Measurements from ENCODE around the gene MYO6. TPM values are rescaled to one million over a fixed set of nuclear protein-coding genes. Genes with fewer than 3 reads are reported as not detected.

Gene MYO6
- total RNA-seq, 1 donor from 2014 or later: 0.44 TPM

- Mint-ChIP-seq H3K27me3 (peaks cover 42% of the 10 kb centered on the region), H3K36me3 (ENCODE audit: low read depth) (no peaks in the 10 kb centered on the region), H3K4me3 (no peak overlapping the region), H3K4me1 (no peaks in the 10 kb centered on the region), H3K27ac (no peak overlapping the region), H3K9me3 (no peaks in the 10 kb centered on the region)
- ATAC-seq (ENCODE audit: low read depth) (no peak), DNase-seq (no peak)
- ChIA-PET CTCF (no interaction called here), POLR2A (no interaction called here)
- intact Hi-C loops (cut with micrococcal nuclease): no loop called here
- TF ChIP-seq CTCF (IDR thresholded peaks at IDR 0.05): no peak
These were observed 13.0 kb downstream of the MYO6 start for GRCh38 chr6:75762063-75762462.

GRCh38 chr6:75766387-75766786 is 17.3 kb downstream of the MYO6 start:
- intact Hi-C loops (cut with micrococcal nuclease): no loop called here
- CTCF ChIA-PET: no interaction called here
- no peak overlapping the region for H3K27ac Mint-ChIP-seq
- no peaks in the 10 kb centered on the region for H3K9me3 Mint-ChIP-seq
- no peak for ATAC-seq (ENCODE audit: low read depth)
- H3K36me3 Mint-ChIP-seq (ENCODE audit: low read depth): no peaks in the 10 kb centered on the region
- no peak for TF ChIP-seq CTCF (IDR thresholded peaks at IDR 0.05)
- POLR2A ChIA-PET: no interaction called here
- no peaks in the 10 kb centered on the region for H3K4me1 Mint-ChIP-seq
- DNase-seq: no peak
- H3K27me3 Mint-ChIP-seq: peaks cover 22% of the 10 kb centered on the region
- no peak overlapping the region for H3K4me3 Mint-ChIP-seq

GRCh38 chr6:75770844-75771243 is 21.8 kb downstream of the MYO6 start:
- intact Hi-C loops (cut with micrococcal nuclease): no loop called here

GRCh38 chr6:75775219-75775618 is 26.2 kb downstream of the MYO6 start:
- no peak for ATAC-seq (ENCODE audit: low read depth)
- Mint-ChIP-seq H3K9me3 (no peaks in the 10 kb centered on the region), H3K4me3 (no peak overlapping the region), H3K27ac (no peak overlapping the region), H3K27me3 (peaks cover 2% of the 10 kb centered on the region), H3K4me1 (no peaks in the 10 kb centered on the region), H3K36me3 (ENCODE audit: low read depth) (no peaks in the 10 kb centered on the region)
- no peak for TF ChIP-seq CTCF (IDR thresholded peaks at IDR 0.05)
- intact Hi-C loops (cut with micrococcal nuclease): no loop called here
- CTCF ChIA-PET: no interaction called here
- POLR2A ChIA-PET: no interaction called here
- DNase-seq: no peak

More at GRCh38 chr6:75770844-75771243, 21.8 kb downstream of the MYO6 start:
- DNase-seq: no peak
- TF ChIP-seq CTCF (IDR thresholded peaks at IDR 0.05): no peak
- Mint-ChIP-seq H3K36me3 (ENCODE audit: low read depth) (no peaks in the 10 kb centered on the region), H3K27ac (no peak overlapping the region), H3K9me3 (no peaks in the 10 kb centered on the region), H3K27me3 (peaks cover 8% of the 10 kb centered on the region), H3K4me1 (no peaks in the 10 kb centered on the region), H3K4me3 (no peak overlapping the region)
- ATAC-seq (ENCODE audit: low read depth): no peak
- ChIA-PET POLR2A (no interaction called here), CTCF (no interaction called here)

- ChIA-PET CTCF (no interaction called here), POLR2A (no interaction called here)
- no peak for ATAC-seq (ENCODE audit: low read depth)
- intact Hi-C loops (cut with micrococcal nuclease): no loop called here
- no peaks in the 10 kb centered on the region for H3K9me3 Mint-ChIP-seq
- no peak overlapping the region for H3K27ac Mint-ChIP-seq
- no peak for TF ChIP-seq CTCF (IDR thresholded peaks at IDR 0.05)
- H3K4me1 Mint-ChIP-seq: no peaks in the 10 kb centered on the region
- H3K4me3 Mint-ChIP-seq: no peak overlapping the region
- peaks cover 3% of the 10 kb centered on the region for H3K27me3 Mint-ChIP-seq
- no peaks in the 10 kb centered on the region for H3K36me3 Mint-ChIP-seq (ENCODE audit: low read depth)
- DNase-seq: no peak
These were observed 27.4 kb downstream of the MYO6 start for GRCh38 chr6:75776461-75776860.

All from activated B cell treated with CpG ODN at 0.5 μM for 24 hours (primary cell).